ENCODE measurements around the gene NOXO1.
A peak's percentile ranks its signal among the peaks of the same experiment; 100 is the strongest.
"Not testable (repeated sequence)": the region's sequence is repeated elsewhere in the genome, so short reads cannot be mapped to it uniquely, and the experiment has no call there.

Gene NOXO1

GRCh38 chr16:1962161-1963153 is 18.8 kb downstream of the NOXO1 start:
- DNase-seq (ENCODE audit: low spot score), result not testable (repeated sequence)

- peak; percentile 73 for DNase-seq (ENCODE audit: low spot score)
Observed at GRCh38 chr16:1961651-1962067, 19.6 kb downstream of the NOXO1 start.

GRCh38 chr16:1960665-1961630 is 20.3 kb downstream of the NOXO1 start:
- peak; percentile 80 for DNase-seq (ENCODE audit: low spot score)

GRCh38 chr16:1959269-1960039 is 21.8 kb downstream of the NOXO1 start, which contains the start of gene NDUFB10:
Gene NDUFB10, plus strand, starts transcription at chr16:1959538. Its CDS starts 87 bp downstream, at chr16:1959625.
- peak; percentile 93 for DNase-seq (ENCODE audit: low spot score)

GRCh38 chr16:1958715-1959268 is 22.5 kb downstream of the NOXO1 start:
- DNase-seq (ENCODE audit: low spot score), result no peak

GRCh38 chr16:1958143-1958491 is 23.2 kb downstream of the NOXO1 start:
- DNase-seq (ENCODE audit: low spot score), result not testable (repeated sequence)

- DNase-seq (ENCODE audit: low spot score), result not testable (repeated sequence)
Observed at GRCh38 chr16:1957434-1958142, 23.7 kb downstream of the NOXO1 start.

- no peak for DNase-seq (ENCODE audit: low spot score)
Observed at GRCh38 chr16:1953734-1954133, 27.5 kb downstream of the NOXO1 start.

GRCh38 chr16:1950559-1950958 is 30.7 kb downstream of the NOXO1 start:
- DNase-seq (ENCODE audit: low spot score), result no peak

GRCh38 chr16:1950047-1950446 is 31.2 kb downstream of the NOXO1 start:
- no peak for DNase-seq (ENCODE audit: low spot score)

GRCh38 chr16:1949507-1949906 is 31.8 kb downstream of the NOXO1 start:
- no peak for DNase-seq (ENCODE audit: low spot score)

GRCh38 chr16:1947369-1947670 is 33.9 kb downstream of the NOXO1 start:
- DNase-seq (ENCODE audit: low spot score), result no peak

GRCh38 chr16:1946495-1947368 is 34.5 kb downstream of the NOXO1 start:
- DNase-seq (ENCODE audit: low spot score), result no peak

- no peak for DNase-seq (ENCODE audit: low spot score)
Observed at GRCh38 chr16:1945559-1946391, 35.5 kb downstream of the NOXO1 start.

GRCh38 chr16:1944612-1945199 is 36.6 kb downstream of the NOXO1 start:
- no peak for DNase-seq (ENCODE audit: low spot score)

GRCh38 chr16:1942810-1943726 is 38.2 kb downstream of the NOXO1 start, which contains the start of gene MSRB1:
Gene MSRB1, minus strand, starts transcription at chr16:1943199. Its CDS starts 43 bp downstream, at chr16:1943156.
- peak; percentile 98 for DNase-seq (ENCODE audit: low spot score)
